Neural cell (in vitro differentiated cells): Measurements from ENCODE around the gene SLC6A18. TPM values are rescaled to one million over a fixed set of nuclear protein-coding genes. Genes with fewer than 3 reads are reported as not detected.

Source experiments
- H2AFZ ChIP-seq: fragments of 200-600, 300-800 bp; sonication (generic), shearing (Covaris generic); 2 replicates; pipeline ENCODE4 v1.6.0; 2014; ENCODE audit warnings: low read depth, mild to moderate bottlenecking, antibody characterized with exemption, low read length, moderate library complexity
- H3F3A ChIP-seq: fragments of 200-600 bp; shearing (Covaris generic); 2 replicates; pipeline ENCODE4 v1.6.1; 2016; ENCODE audit warnings: mild to moderate bottlenecking, moderate library complexity, mixed read lengths, antibody characterized with exemption, low read length; ENCODE audit not compliant: insufficient read depth, poor library complexity, severe bottlenecking
- H3K27ac ChIP-seq: fragments of 200-600, 300-800 bp; sonication (generic), shearing (Covaris generic); 2 replicates; pipeline ENCODE4 v1.5.1; 2014; ENCODE audit warnings: mild to moderate bottlenecking, low read length, moderate library complexity
- H3K27me3 ChIP-seq: fragments of 300-800, 200-600 bp; sonication (generic), shearing (Covaris generic); 2 replicates; pipeline ENCODE4 v1.6.0; 2014; ENCODE audit warnings: mild to moderate bottlenecking, low read depth, low read length, moderate library complexity; ENCODE audit not compliant: insufficient read depth
- H3K36me3 ChIP-seq: fragments of 300-800, 200-600 bp; sonication (generic), shearing (Covaris generic); 2 replicates; pipeline ENCODE4 v1.5.1; 2014; ENCODE audit warnings: mild to moderate bottlenecking, antibody characterized with exemption, low read length, moderate library complexity; ENCODE audit not compliant: insufficient read depth
- H3K4me2 ChIP-seq: fragments of 300-800, 200-600 bp; sonication (generic), shearing (Covaris generic); 2 replicates; pipeline ENCODE4 v1.6.0; 2014; ENCODE audit warnings: mild to moderate bottlenecking, low read length
- H3K4me3 ChIP-seq: fragments of 300-800, 200-600 bp; sonication (generic), shearing (Covaris generic); 2 replicates; pipeline ENCODE4 v1.5.1; 2014; ENCODE audit warnings: mild to moderate bottlenecking, low read length, moderate library complexity
- H3K79me2 ChIP-seq: fragments of 200-600 bp; shearing (Covaris generic); replicated peaks from 2 replicates; pipeline ENCODE4 v1.6.0; 2014; ENCODE audit warnings: mild to moderate bottlenecking, low read length, moderate library complexity; ENCODE audit not compliant: insufficient read depth
- H3K9ac ChIP-seq: fragments of 300-800, 200-600 bp; sonication (generic), shearing (Covaris generic); 2 replicates; pipeline ENCODE4 v1.6.1; 2016; ENCODE audit warnings: mild to moderate bottlenecking, low read length, mixed read lengths
- H3K9me2 ChIP-seq: fragments of 200-600 bp; shearing (Covaris generic); 2 replicates; pipeline ENCODE4 v1.6.1; 2016; ENCODE audit warnings: mild to moderate bottlenecking, low read length, mixed read lengths; ENCODE audit not compliant: insufficient read depth
- H3K9me3 ChIP-seq: fragments of 200-600, 300-800 bp; sonication (generic), shearing (Covaris generic); 2 replicates; pipeline ENCODE4 v1.6.1; 2016; ENCODE audit warnings: mild to moderate bottlenecking, mixed run types, low read length, moderate library complexity, mixed read lengths
- H4K20me1 ChIP-seq: fragments of 200-600 bp; shearing (Covaris generic); 2 replicates; pipeline ENCODE4 v1.6.1; 2016; ENCODE audit warnings: mild to moderate bottlenecking, mixed run types; ENCODE audit not compliant: insufficient read depth
- EP300 ChIP-seq: fragments of 450-650 bp; conservative IDR thresholded peaks from 2 replicates; pipeline ENCODE4 v1.6.1; 2014; ENCODE audit warnings: antibody characterized with exemption, mild to moderate bottlenecking, moderate library complexity; ENCODE audit not compliant: poor library complexity, severe bottlenecking
- EZH2 ChIP-seq: fragments of 200-600, 300-800 bp; shearing (Covaris generic), sonication (generic); IDR thresholded peaks from 2 replicates; pipeline ENCODE4 v1.6.1; 2014; ENCODE audit warnings: antibody characterized with exemption, low read length, borderline replicate concordance, mild to moderate bottlenecking; ENCODE audit not compliant: insufficient read depth, poor library complexity, severe bottlenecking
- MXI1 ChIP-seq: fragments of 450-650 bp; conservative IDR thresholded peaks from 2 replicates; pipeline ENCODE4 v1.6.1; 2014; ENCODE audit warnings: antibody characterized with exemption, mild to moderate bottlenecking; ENCODE audit not compliant: poor library complexity, severe bottlenecking
- POLR2AphosphoS5 ChIP-seq: IDR thresholded peaks from 2 replicates; pipeline ENCODE4 v1.6.1; 2012
- RAD21 ChIP-seq: fragments of 450-650 bp; conservative IDR thresholded peaks from 2 replicates; pipeline ENCODE4 v1.6.1; 2014; ENCODE audit warnings: antibody characterized with exemption, mild to moderate bottlenecking, moderate library complexity
- SMC3 ChIP-seq: fragments of 450-650 bp; conservative IDR thresholded peaks from 2 replicates; pipeline ENCODE4 v1.6.1; 2014; ENCODE audit warnings: antibody characterized with exemption, mild to moderate bottlenecking, moderate library complexity; ENCODE audit not compliant: poor library complexity
- TAF1 ChIP-seq: IDR thresholded peaks from 2 replicates; pipeline ENCODE4 v1.6.1; 2012; ENCODE audit warnings: low read depth
- polyA plus RNA-seq: library from polyadenylated mRNA; depleted of rRNA; stranded (reverse); fragments of >200 nt; gene quantifications from 2 replicates; pipeline ENCODE4 v1.2.3, GENCODE V29; 2014
- TF ChIP-seq, protein P1 (sequence below): fragments of 450-650 bp; IDR thresholded peaks from 2 replicates; pipeline ENCODE4 v1.5.1; 2014; ENCODE audit warnings: antibody characterized with exemption, mild to moderate bottlenecking, moderate library complexity; ENCODE audit not compliant: poor library complexity, severe bottlenecking
- TF ChIP-seq, protein P2 (sequence below): IDR thresholded peaks from 2 replicates; pipeline ENCODE4 v1.6.1; 2012; ENCODE audit warnings: borderline replicate concordance

SLC6A18 gene
- polyA plus RNA-seq, 1 donor from 2014 or later: not detected

DNA sequence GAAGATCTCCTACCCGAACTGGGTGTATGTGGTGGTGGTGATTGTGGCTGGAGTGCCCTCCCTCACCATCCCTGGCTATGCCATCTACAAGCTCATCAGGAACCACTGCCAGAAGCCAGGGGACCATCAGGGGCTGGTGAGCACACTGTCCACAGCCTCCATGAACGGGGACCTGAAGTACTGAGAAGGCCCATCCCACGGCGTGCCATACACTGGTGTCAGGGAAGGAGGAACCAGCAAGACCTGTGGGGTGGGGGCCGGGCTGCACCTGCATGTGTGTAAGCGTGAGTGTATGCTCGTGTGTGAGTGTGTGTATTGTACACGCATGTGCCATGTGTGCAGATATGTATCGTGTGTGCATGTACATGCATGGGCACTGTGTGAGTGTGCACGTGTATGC lies 3.5 kb upstream of the SLC6A18 start:
- Histone ChIP-seq H4K20me1 (no peaks in the 10 kb centered on the region), H3K4me3 (no peak overlapping the region), H3K9me2 (no peaks in the 10 kb centered on the region), H3K79me2 (no peaks in the 10 kb centered on the region), H3K9ac (no peak overlapping the region), H3F3A (no peaks in the 10 kb centered on the region), H3K27me3 (no peaks in the 10 kb centered on the region), H3K4me2 (no peak overlapping the region), H3K36me3 (no peaks in the 10 kb centered on the region), H2AFZ (no peak overlapping the region), H3K27ac (no peak overlapping the region), H3K9me3 (no peaks in the 10 kb centered on the region)
- TF ChIP-seq POLR2AphosphoS5 (no peak), TAF1 (no peak), MXI1 (no peak), EP300 (no peak), RAD21 (no peak), EZH2 (no peak), SMC3 (no peak)
- TF ChIP-seq, protein P1, sequence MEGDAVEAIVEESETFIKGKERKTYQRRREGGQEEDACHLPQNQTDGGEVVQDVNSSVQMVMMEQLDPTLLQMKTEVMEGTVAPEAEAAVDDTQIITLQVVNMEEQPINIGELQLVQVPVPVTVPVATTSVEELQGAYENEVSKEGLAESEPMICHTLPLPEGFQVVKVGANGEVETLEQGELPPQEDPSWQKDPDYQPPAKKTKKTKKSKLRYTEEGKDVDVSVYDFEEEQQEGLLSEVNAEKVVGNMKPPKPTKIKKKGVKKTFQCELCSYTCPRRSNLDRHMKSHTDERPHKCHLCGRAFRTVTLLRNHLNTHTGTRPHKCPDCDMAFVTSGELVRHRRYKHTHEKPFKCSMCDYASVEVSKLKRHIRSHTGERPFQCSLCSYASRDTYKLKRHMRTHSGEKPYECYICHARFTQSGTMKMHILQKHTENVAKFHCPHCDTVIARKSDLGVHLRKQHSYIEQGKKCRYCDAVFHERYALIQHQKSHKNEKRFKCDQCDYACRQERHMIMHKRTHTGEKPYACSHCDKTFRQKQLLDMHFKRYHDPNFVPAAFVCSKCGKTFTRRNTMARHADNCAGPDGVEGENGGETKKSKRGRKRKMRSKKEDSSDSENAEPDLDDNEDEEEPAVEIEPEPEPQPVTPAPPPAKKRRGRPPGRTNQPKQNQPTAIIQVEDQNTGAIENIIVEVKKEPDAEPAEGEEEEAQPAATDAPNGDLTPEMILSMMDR: no peak
- TF ChIP-seq, protein P2, sequence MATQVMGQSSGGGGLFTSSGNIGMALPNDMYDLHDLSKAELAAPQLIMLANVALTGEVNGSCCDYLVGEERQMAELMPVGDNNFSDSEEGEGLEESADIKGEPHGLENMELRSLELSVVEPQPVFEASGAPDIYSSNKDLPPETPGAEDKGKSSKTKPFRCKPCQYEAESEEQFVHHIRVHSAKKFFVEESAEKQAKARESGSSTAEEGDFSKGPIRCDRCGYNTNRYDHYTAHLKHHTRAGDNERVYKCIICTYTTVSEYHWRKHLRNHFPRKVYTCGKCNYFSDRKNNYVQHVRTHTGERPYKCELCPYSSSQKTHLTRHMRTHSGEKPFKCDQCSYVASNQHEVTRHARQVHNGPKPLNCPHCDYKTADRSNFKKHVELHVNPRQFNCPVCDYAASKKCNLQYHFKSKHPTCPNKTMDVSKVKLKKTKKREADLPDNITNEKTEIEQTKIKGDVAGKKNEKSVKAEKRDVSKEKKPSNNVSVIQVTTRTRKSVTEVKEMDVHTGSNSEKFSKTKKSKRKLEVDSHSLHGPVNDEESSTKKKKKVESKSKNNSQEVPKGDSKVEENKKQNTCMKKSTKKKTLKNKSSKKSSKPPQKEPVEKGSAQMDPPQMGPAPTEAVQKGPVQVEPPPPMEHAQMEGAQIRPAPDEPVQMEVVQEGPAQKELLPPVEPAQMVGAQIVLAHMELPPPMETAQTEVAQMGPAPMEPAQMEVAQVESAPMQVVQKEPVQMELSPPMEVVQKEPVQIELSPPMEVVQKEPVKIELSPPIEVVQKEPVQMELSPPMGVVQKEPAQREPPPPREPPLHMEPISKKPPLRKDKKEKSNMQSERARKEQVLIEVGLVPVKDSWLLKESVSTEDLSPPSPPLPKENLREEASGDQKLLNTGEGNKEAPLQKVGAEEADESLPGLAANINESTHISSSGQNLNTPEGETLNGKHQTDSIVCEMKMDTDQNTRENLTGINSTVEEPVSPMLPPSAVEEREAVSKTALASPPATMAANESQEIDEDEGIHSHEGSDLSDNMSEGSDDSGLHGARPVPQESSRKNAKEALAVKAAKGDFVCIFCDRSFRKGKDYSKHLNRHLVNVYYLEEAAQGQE: no peak

DNA sequence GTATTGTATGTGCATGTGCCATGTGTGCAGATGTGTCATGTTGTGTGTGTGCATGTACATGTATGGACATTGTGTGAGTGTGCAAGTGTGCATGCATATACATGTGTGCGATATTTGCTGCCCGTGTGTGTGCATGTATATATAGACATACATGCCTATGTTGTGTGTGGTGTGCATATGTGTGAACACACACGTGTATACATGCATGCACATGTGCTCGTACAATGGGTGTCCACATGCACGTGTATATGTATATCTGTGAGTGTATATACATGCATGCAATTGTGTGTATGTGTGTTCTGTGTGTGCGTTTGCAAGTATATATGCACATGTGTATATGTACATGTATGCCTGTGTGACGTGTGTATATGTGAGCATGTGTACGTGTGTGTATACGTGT lies 3.0 kb upstream of the SLC6A18 start:
- no peaks in the 10 kb centered on the region for H3F3A ChIP-seq
- H3K9me3 ChIP-seq: no peaks in the 10 kb centered on the region
- no peak overlapping the region for H3K9ac ChIP-seq
- no peak overlapping the region for H2AFZ ChIP-seq
- no peak overlapping the region for H3K27ac ChIP-seq
- no peak overlapping the region for H3K4me3 ChIP-seq
- H3K36me3 ChIP-seq: no peaks in the 10 kb centered on the region
- TF ChIP-seq SMC3 (no peak), MXI1 (no peak), EZH2 (no peak), POLR2AphosphoS5 (no peak), RAD21 (no peak), TAF1 (no peak), EP300 (no peak)
- TF ChIP-seq, protein P2: no peak
- TF ChIP-seq, protein P1: no peak
- H3K79me2 ChIP-seq: no peaks in the 10 kb centered on the region
- no peak overlapping the region for H3K4me2 ChIP-seq
- H4K20me1 ChIP-seq: no peaks in the 10 kb centered on the region
- no peaks in the 10 kb centered on the region for H3K27me3 ChIP-seq
- no peaks in the 10 kb centered on the region for H3K9me2 ChIP-seq
